Thyroid gland (tissue), 4 donors: Measurements from ENCODE around the gene SEC63. TPM values are rescaled to one million over a fixed set of nuclear protein-coding genes. Genes with fewer than 3 reads are reported as not detected.
"Not testable (repeated sequence)": the region's sequence is repeated elsewhere in the genome, so short reads cannot be mapped to it uniquely, and the experiment has no call there.

ENCODE experiments used
- DNase-seq, 2 donors: peaks; one replicate each; pipeline ENCODE4 v3.0.0-alpha.2; 2019
- H3K27ac ChIP-seq, 3 donors: fragments of 200-600 bp; sonication (generic); 1 replicate in 2 of 3; 2 replicates in 1 of 3; pipeline ENCODE4 v1.5.1; 2016 to 2019; ENCODE audit warnings: mild to moderate bottlenecking in 1 of 3, moderate library complexity in 1 of 3
- H3K27me3 ChIP-seq: fragments of 200-600 bp; sonication (generic); one replicate; pipeline ENCODE4 v1.5.1; 2019
- H3K36me3 ChIP-seq, 2 donors: fragments of 200-600 bp; sonication (generic); one replicate each; pipeline ENCODE4 v1.5.1; 2016 to 2019
- H3K4me1 ChIP-seq, 2 donors: fragments of 200-600 bp; sonication (generic); one replicate each; pipeline ENCODE4 v1.5.1; 2017 to 2019
- H3K4me3 ChIP-seq, 3 donors: fragments of 200-600 bp; sonication (generic); replicated peaks in 1 of 3; 1 replicate in 2 of 3; 2 replicates in 1 of 3; pipeline ENCODE4 v1.5.1; 2016; ENCODE audit warnings: mild to moderate bottlenecking in 1 of 3
- H3K9me3 ChIP-seq: fragments of 200-600 bp; sonication (generic); one replicate; pipeline ENCODE4 v1.5.1; 2017
- CTCF ChIP-seq, 6 experiments: fragments of 200-600 bp in 3 of 6; fragments of 450-650 bp in 3 of 6; sonication (generic) in 3 of 6; IDR thresholded peaks; one replicate each; pipeline ENCODE4 v1.5.1; 2016 to 2019; ENCODE audit warnings: antibody characterized with exemption in 6 of 6, mild to moderate bottlenecking in 2 of 6, inconsistent platforms in 1 of 6, moderate library complexity in 1 of 6
- POLR2A ChIP-seq, 2 donors: fragments of 450-650 bp; IDR thresholded peaks; one replicate each; pipeline ENCODE4 v1.6.1; 2017; ENCODE audit warnings: antibody characterized with exemption in 2 of 2, mild to moderate bottlenecking in 2 of 2, moderate library complexity in 1 of 2
- WGBS, 2 donors: methylation state at CpG; one replicate each; pipeline ENCODE4 v1.1.5; 2017; 5-methylcytosine and 5-hydroxymethylcytosine counted together
- intact Hi-C: fragments of 100-400 bp; cut with DNase I; formaldehyde crosslinking; loops from one replicate; pipeline ENCODE4 v1.15.1; 2023
- total RNA-seq, 4 donors: library from RNA; depleted of rRNA; stranded (reverse); fragments of >200 nt; gene quantifications; one replicate each; pipeline ENCODE4 v1.2.3, GENCODE V29; 2016

The SEC63 gene
- total RNA-seq, 4 donors from 2014 or later = 47.1 to 95.5 (median 68.3) TPM

DNA sequence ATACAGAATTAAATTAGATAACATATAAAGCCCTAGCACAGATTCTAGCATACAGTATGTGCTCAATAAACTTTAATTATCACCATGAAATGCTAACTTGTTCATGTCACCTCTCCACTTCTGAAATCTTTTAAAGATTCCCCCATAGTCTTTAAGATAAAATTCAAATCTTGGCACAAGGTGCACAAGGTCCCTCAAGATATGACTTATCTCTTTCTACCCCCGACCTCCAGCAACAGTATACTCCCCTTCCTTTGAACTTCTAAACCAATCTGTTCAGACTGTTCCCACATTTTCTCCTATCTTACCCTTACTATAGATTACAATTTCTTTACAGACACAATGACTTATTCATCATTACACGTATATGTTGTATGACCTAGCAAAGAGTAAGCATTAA lies 29.0 kb downstream of the SEC63 start:
- no peak for DNase-seq
- no peak overlapping the region for H3K4me3 ChIP-seq
- no peaks in the 10 kb centered on the region for H3K27me3 ChIP-seq
- H3K36me3 ChIP-seq = no peaks in the 10 kb centered on the region
- WGBS, 2 donors = 95 to 99% methylated on average over 2 of the region's 2 CpGs
- TF ChIP-seq CTCF (IDR thresholded peaks at IDR 0.05) (no peak), POLR2A (IDR thresholded peaks at IDR 0.05) (no peak)
- H3K4me1 ChIP-seq = no peaks in the 10 kb centered on the region
- no peaks in the 10 kb centered on the region for H3K9me3 ChIP-seq
- intact Hi-C loops = no loop called here
- no peak overlapping the region for H3K27ac ChIP-seq

DNA sequence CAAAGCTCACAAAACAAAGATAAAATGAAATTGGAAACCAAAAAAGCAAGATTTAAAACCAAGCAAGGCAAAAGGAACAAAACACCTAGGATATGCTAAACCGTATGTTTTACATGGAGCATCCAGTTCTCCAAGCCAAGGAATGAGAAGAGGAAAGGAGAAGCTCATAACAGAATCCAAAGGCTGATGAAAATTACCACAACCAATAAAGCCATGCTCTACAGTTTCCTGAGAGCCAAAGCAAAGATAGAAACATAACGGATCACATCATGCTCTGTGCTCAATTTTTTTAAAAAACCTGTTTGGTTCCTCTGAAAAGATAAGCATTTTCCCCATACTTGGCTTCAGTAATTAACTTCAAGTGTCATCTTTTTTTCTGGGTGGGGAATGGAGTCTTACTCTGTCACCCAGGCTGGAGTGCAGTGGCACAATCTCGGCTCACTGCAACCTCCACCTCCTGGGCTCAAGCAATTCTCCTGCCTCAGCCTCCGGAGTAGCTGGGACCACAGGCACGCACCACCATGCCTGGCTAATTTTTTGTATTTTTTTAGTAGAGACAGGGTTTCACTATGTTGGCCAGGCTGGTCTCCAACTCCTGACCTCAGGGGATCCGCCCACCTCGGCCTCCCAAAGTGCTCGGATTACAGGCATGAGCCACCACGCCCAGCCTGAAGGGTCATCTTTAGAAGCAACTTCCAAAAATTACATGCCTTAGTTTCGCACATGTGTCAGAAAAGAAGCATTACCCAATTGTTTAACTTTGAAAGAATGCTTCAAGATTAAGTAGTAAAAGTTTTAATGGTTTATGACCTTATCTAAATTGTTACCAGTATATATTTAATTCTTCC lies 31.1 kb downstream of the SEC63 start:
- WGBS, 2 donors = 62 to 83% methylated on average over 10 of the region's 10 CpGs
- H3K36me3 ChIP-seq, H3K27me3 ChIP-seq, H3K4me3 ChIP-seq, H3K27ac ChIP-seq, intact Hi-C loops, H3K4me1 ChIP-seq, DNase-seq, H3K9me3 ChIP-seq: not testable (repeated sequence)

DNA sequence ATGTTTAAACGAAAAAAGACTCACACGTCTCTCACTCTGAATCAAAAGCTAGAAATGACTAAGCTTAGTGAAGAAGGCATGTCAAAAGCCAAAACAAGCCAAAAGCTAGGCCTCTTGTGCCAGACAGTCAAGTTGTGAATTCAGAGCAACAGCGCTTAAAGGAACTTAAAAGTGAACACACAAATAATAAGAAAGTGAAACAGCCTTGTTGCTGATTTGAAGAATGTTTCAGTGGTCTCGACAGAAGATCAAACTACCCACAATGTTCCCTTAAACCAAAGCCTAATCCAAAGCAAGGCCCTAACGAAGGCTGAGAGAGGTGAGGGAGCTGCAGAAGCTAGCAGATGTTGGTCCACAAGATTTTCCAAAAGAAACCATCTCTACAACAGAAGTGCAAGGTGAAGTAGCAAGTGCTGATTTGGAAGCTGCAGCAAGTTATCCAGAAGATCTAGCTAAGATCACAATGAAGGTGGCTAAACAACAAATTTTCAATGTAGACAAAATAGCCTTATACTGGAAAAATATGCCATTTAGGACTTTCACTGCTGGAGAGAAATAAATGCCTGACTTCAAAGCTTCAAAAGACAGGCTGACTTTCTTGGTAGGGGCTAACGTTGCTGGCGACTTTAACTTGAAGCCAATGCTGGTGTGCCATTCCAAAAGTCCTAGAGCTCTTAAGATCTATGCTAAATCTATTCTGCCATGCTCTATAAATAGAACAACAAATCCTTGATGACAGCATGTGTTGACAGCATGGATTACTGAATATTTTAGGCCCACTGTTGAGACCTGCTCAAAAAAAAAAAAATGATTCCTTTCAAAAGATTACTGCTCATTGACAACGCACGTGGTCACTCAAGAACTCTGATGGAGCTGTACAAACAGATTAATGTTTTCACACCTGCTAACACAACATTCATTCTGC lies 40.3 kb downstream of the SEC63 start:
- Histone ChIP-seq H3K27me3 (no peaks in the 10 kb centered on the region), H3K4me3 (no peak overlapping the region), H3K36me3 (peaks cover 33 to 37% of the 10 kb centered on the region in 2 donors), H3K9me3 (no peaks in the 10 kb centered on the region), H3K27ac (no peak overlapping the region), H3K4me1 (no peaks in the 10 kb centered on the region)
- TF ChIP-seq POLR2A (IDR thresholded peaks at IDR 0.05) (no peak), CTCF (IDR thresholded peaks at IDR 0.05) (no peak)
- WGBS, 2 donors = 97% methylated on average over 9 of the region's 9 CpGs
- no peak for DNase-seq
- intact Hi-C loops = no loop called here

- DNase-seq, H3K27me3 ChIP-seq, H3K4me1 ChIP-seq, H3K9me3 ChIP-seq, H3K4me3 ChIP-seq, H3K27ac ChIP-seq, intact Hi-C loops: not testable (repeated sequence)
- peaks cover 39 to 44% of the 10 kb centered on the region in 2 donors for H3K36me3 ChIP-seq
- 97 to 98% methylated on average over 6 of the region's 6 CpGs for WGBS, 2 donors
These were observed 41.0 kb downstream of the SEC63 start for GRCh38 chr6:107916961-107917360.

DNA sequence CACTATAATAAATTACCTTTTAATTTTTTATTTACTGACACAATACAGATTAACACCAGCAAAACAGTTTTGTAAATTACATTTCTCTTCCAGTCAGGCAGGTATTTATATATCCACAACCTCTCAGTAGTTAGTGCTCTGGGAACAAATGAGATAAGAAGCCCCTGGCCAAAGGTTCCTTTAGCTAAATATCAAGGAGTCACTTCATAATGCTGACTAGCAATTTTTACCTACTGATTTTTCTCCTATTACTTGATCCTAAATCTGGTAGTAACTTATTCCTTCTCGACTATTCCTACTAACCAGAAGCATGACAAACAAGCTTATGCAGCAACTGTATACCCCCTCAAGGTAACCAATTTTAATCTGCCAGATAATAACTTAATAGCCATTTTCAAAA lies 46.3 kb downstream of the SEC63 start:
- H3K36me3 ChIP-seq = peaks cover 36 to 38% of the 10 kb centered on the region in 2 donors
- DNase-seq = no peak

More for the DNA sequence above, 46.3 kb downstream of the SEC63 start:
- Histone ChIP-seq H3K27ac (no peak overlapping the region), H3K27me3 (no peaks in the 10 kb centered on the region), H3K9me3 (no peaks in the 10 kb centered on the region), H3K4me1 (no peaks in the 10 kb centered on the region), H3K4me3 (no peak overlapping the region)
- 96 to 100% methylated on average over 1 of the region's 1 CpG for WGBS, 2 donors
- TF ChIP-seq POLR2A (IDR thresholded peaks at IDR 0.05) (no peak), CTCF (IDR thresholded peaks at IDR 0.05) (no peak)
- intact Hi-C loops = no loop called here
